TTC549 (cell line): ENCODE data around the gene IPO11.
"Not testable (repeated sequence)": the region's sequence is repeated elsewhere in the genome, so short reads cannot be mapped to it uniquely, and the experiment has no call there.

ENCODE experiments used
- FAIRE-seq: peaks from 2 replicates; lab custom pipeline; 2012; peaks lifted over from hg19 to GRCh38; lab: Jason Lieb, UNC

Gene IPO11

GRCh38 chr5:62520812-62521211, 108.2 kb downstream of the IPO11 start:
- FAIRE-seq: not testable (repeated sequence)

GRCh38 chr5:62521319-62521718, 108.8 kb downstream of the IPO11 start:
- FAIRE-seq: no peak

- no peak for FAIRE-seq
Observed at GRCh38 chr5:62522811-62523210, 110.2 kb downstream of the IPO11 start.

- no peak for FAIRE-seq
Observed at GRCh38 chr5:62533597-62533996, 121.0 kb downstream of the IPO11 start.

GRCh38 chr5:62534461-62535236, 122.1 kb downstream of the IPO11 start:
- no peak for FAIRE-seq

- no peak for FAIRE-seq
Observed at GRCh38 chr5:62536232-62536631, 123.7 kb downstream of the IPO11 start.

GRCh38 chr5:62536783-62537182, 124.2 kb downstream of the IPO11 start:
- FAIRE-seq: no peak

GRCh38 chr5:62538017-62538942, 125.7 kb downstream of the IPO11 start:
- no peak for FAIRE-seq

GRCh38 chr5:62542720-62543119, 130.2 kb downstream of the IPO11 start:
- no peak for FAIRE-seq

- no peak for FAIRE-seq
Observed at GRCh38 chr5:62547945-62548630, 135.5 kb downstream of the IPO11 start.

GRCh38 chr5:62550103-62550502, 137.5 kb downstream of the IPO11 start:
- no peak for FAIRE-seq

GRCh38 chr5:62555930-62556329, 143.4 kb downstream of the IPO11 start:
- FAIRE-seq: no peak

- no peak for FAIRE-seq
Observed at GRCh38 chr5:62558941-62559340, 146.4 kb downstream of the IPO11 start.

GRCh38 chr5:62560786-62561185, 148.2 kb downstream of the IPO11 start:
- no peak for FAIRE-seq

- no peak for FAIRE-seq
Observed at GRCh38 chr5:62561896-62562295, 149.3 kb downstream of the IPO11 start.

GRCh38 chr5:62562867-62563266, 150.3 kb downstream of the IPO11 start:
- FAIRE-seq: no peak

GRCh38 chr5:62564101-62564500, 151.5 kb downstream of the IPO11 start:
- FAIRE-seq: no peak

GRCh38 chr5:62565740-62566139, 153.2 kb downstream of the IPO11 start:
- FAIRE-seq: not testable (repeated sequence)

- FAIRE-seq: no peak
Observed at GRCh38 chr5:62568143-62568542, 155.6 kb downstream of the IPO11 start.

- no peak for FAIRE-seq
Observed at GRCh38 chr5:62568800-62569432, 156.4 kb downstream of the IPO11 start.

GRCh38 chr5:62569470-62569869, 156.9 kb downstream of the IPO11 start:
- FAIRE-seq: no peak

- FAIRE-seq: no peak
Observed at GRCh38 chr5:62572918-62573514, 160.5 kb downstream of the IPO11 start.
